Effector memory CD4-positive, alpha-beta T cell (primary cell): Measurements from ENCODE around the gene ZFP82.

Experiments used
- DNase-seq, 3 donors: peaks; one replicate each; pipeline ENCODE4 v3.0.0-alpha.2; 2020
- H3K27ac ChIP-seq: 2 replicates; pipeline ENCODE4 v1.7.0; 2013; ENCODE audit warnings: mild to moderate bottlenecking, low read length, moderate library complexity; ENCODE audit not compliant: insufficient read depth, poor library complexity, severe bottlenecking
- H3K27me3 ChIP-seq: replicated peaks from 2 replicates; pipeline ENCODE4 v1.7.0; 2013; ENCODE audit warnings: mild to moderate bottlenecking, low read length; ENCODE audit not compliant: insufficient read depth, control insufficient read depth, poor library complexity, severe bottlenecking
- H3K36me3 ChIP-seq: 2 replicates; pipeline ENCODE4 v1.7.0; 2013; ENCODE audit warnings: mild to moderate bottlenecking, low read length, moderate library complexity; ENCODE audit not compliant: control insufficient read depth, insufficient read depth
- H3K4me1 ChIP-seq: 2 replicates; pipeline ENCODE4 v1.7.0; 2013; ENCODE audit warnings: low read length, mild to moderate bottlenecking; ENCODE audit not compliant: control insufficient read depth, insufficient read depth, poor library complexity, severe bottlenecking
- H3K4me3 ChIP-seq: 2 replicates; pipeline ENCODE4 v1.7.0; 2013; ENCODE audit warnings: low read length, low read depth, mild to moderate bottlenecking; ENCODE audit not compliant: insufficient read depth, poor library complexity, severe bottlenecking
- H3K9me3 ChIP-seq: 2 replicates; pipeline ENCODE4 v1.7.0; 2013; ENCODE audit warnings: mild to moderate bottlenecking, low read length, moderate library complexity; ENCODE audit not compliant: control insufficient read depth
- total RNA-seq, 3 donors: gene quantifications; one replicate each; lab custom pipeline; 2026; lab: John Stamatoyannopoulos, UW

Gene ZFP82
- 3.1 to 8.7 (median 3.2) reads per million in 3 donors for total RNA-seq

- Histone ChIP-seq H3K4me3 (peak within 1 kb of the TSS; percentile 75), H3K27me3 (no peaks in the 10 kb centered on the region), H3K4me1 (peaks cover 9% of the 10 kb centered on the region), H3K27ac (peak within 1 kb of the TSS; percentile 67), H3K9me3 (peaks cover 4% of the 10 kb centered on the region), H3K36me3 (no peaks in the 10 kb centered on the region)
- DNase-seq: peak; percentile 21 to 58 (median 43)
Observed at GRCh38 chr19:36418287-36419001, at the start of gene ZFP82. TSS of gene ZFP82 (minus strand) at chr19:36418644. CDS start at chr19:36409789, 8,855 bp downstream.

DNA sequence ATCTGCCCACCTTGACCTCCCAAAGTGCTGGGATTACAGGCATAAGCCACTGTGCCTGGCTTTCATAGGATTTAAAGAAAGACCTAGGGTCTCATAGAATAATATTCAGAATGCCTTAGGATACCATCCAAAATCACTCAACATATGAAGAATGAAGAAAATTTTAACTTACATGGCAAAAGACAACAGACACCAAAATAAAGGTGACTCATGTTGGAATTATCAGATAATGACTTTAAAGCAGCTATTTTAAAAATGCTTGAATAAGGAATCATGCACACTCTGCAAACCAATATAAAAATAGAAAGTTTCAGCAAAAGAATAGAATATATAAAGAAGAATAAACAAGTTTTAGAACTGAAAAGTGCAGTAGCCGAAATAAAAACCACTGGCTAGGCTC lies 41.6 kb upstream of the ZFP82 start:
- H3K4me3 ChIP-seq: no peak overlapping the region
- no peaks in the 10 kb centered on the region for H3K27me3 ChIP-seq
- H3K4me1 ChIP-seq: no peaks in the 10 kb centered on the region
- H3K36me3 ChIP-seq: peaks cover 7% of the 10 kb centered on the region
- peaks cover 3% of the 10 kb centered on the region for H3K9me3 ChIP-seq
- no peak for DNase-seq
- no peak overlapping the region for H3K27ac ChIP-seq

DNA sequence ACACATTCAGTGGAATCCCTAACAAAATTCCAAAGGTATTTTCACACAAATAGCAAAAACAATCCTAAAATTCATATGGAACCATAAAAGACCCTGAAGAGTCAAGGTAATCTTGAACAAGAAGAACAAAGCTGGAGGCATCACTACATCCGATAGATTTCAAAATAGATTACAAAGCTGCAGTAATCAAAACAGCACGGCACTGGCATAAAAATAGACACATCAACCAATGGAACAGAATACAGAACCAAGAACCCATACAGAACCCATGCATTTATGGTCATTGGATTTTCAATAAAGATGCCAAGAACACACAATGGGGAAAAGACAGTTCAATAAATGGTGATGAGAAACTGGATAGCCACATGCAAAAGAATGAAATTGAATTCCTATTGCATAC lies 38.4 kb upstream of the ZFP82 start:
- Histone ChIP-seq H3K36me3 (peaks cover 22% of the 10 kb centered on the region), H3K27me3 (no peaks in the 10 kb centered on the region), H3K4me3 (no peak overlapping the region), H3K9me3 (peaks cover 14% of the 10 kb centered on the region), H3K27ac (no peak overlapping the region), H3K4me1 (no peaks in the 10 kb centered on the region)
- no peak for DNase-seq

DNA sequence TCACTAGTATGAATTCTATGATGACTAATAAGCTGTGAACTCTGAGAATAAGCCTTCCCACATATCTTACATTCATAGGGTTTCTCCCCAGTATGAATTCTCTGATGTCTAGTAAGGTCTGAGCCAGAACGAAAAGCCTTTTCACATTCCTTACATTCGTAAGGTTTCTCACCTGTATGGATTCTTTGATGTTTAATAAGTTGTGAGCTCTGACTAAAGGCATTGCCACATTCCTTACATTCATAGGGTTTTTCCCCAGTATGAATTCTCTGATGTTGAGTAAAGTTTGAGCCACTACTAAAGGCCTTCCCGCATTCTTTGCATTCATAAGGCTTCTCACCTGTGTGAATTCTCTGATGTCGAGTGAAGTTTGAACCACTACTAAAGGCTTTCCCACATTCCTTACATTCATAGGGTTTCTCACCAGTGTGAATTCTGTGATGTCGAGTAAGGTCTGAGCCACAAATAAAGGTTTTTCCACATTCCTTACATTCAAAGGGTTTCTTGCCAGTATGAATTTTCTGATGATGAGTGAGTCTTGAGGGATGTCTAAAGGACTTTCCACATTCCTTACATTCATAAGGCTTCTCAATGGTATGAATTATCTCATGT lies 30.7 kb upstream of the ZFP82 start:
- H3K27me3 ChIP-seq: no peaks in the 10 kb centered on the region
- peaks cover 50% of the 10 kb centered on the region for H3K9me3 ChIP-seq
- no peaks in the 10 kb centered on the region for H3K4me1 ChIP-seq
- H3K36me3 ChIP-seq: peaks cover 38% of the 10 kb centered on the region
- no peak overlapping the region for H3K4me3 ChIP-seq
- DNase-seq: no peak
- no peak overlapping the region for H3K27ac ChIP-seq

DNA sequence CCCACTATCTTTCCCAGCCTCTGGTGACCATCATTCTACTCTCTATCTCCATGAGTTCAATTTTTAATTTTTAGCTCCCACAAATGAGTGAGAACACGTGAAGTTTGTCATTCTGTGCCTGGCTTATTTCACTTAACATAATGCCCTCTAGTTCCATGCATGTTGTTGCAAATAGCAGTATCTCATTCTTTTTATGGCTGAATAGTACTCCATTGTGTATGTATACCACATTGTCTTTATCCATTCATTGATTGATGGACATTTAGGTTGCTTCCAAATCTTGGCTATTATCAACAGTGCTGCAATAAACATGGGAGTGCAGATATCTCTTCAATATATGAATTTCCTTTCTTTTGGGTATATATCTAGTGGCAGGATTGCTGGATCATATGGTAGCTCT lies 22.9 kb upstream of the ZFP82 start:
- no peaks in the 10 kb centered on the region for H3K27me3 ChIP-seq
- H3K36me3 ChIP-seq: no peaks in the 10 kb centered on the region
- no peak for DNase-seq
- H3K4me1 ChIP-seq: no peaks in the 10 kb centered on the region
- peaks cover 27% of the 10 kb centered on the region for H3K9me3 ChIP-seq
- H3K4me3 ChIP-seq: no peak overlapping the region
- H3K27ac ChIP-seq: no peak overlapping the region

GRCh38 chr19:36436531-36436930 lies 18.1 kb upstream of the ZFP82 start:
- H3K36me3 ChIP-seq: no peaks in the 10 kb centered on the region
- DNase-seq: no peak
- no peak overlapping the region for H3K4me3 ChIP-seq
- no peaks in the 10 kb centered on the region for H3K27me3 ChIP-seq
- H3K4me1 ChIP-seq: no peaks in the 10 kb centered on the region
- no peak overlapping the region for H3K27ac ChIP-seq
- peaks cover 3% of the 10 kb centered on the region for H3K9me3 ChIP-seq

DNA sequence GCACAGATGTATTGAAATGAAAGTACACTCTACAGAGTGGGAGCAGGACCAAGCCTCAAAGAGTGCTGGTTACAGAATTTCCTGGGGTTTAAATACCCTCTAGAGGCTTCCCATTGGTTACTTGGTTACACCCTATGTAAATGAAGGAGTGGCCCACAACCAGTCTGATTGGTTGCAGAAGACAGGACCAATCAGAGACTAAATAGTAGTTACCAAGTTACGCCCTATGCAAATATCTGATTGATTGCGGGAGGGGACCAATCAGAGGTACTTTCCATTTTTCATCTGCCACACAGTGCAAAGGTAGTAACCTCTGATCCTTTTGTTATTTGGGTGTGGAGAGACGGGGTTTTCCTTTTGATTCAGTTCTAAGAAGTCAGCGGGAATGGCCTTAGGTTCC lies 5.5 kb upstream of the ZFP82 start:
- H3K9me3 ChIP-seq: peaks cover 4% of the 10 kb centered on the region

DNA sequence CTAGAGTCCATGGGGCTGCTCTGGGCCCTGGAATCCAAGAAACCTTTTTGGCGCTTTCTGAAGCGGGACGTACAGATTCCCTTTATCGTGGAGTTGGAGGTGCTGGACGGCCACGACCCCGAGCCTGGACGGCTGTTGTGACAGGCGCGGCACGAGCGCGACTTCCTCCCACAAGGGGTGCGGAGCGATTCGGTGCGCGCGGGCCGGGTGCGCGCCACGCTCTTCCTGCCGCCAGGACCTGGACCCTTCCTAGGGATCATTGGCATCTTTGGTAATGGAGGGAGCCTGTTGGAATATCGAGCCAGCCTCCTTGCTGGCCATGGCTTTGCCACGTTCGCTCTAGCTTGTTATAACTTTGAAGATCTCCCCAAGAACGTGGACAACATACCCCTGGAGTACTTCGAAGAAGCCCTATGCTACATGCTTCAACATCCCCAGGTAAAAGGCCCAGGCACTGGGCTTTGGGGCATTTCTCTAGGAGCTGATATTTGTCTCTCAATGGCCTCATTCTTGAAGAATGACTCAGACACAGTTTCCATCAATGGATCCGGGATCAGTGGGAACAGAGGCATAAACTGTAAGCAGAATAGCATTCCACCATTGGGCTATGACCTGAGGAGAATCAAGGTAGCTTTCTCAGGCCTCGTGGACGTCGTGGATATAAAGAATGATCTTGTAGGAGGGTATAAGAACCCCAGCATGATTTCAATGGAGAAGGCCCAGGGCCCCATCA lies 3.5 kb upstream of the ZFP82 start:
- Histone ChIP-seq H3K4me3 (peak overlapping the region; percentile 4), H3K4me1 (peaks cover 9% of the 10 kb centered on the region)

More for the DNA sequence above, 5.5 kb upstream of the ZFP82 start:
- Histone ChIP-seq H3K4me3 (no peak overlapping the region), H3K36me3 (no peaks in the 10 kb centered on the region), H3K27me3 (no peaks in the 10 kb centered on the region), H3K4me1 (peaks cover 4% of the 10 kb centered on the region), H3K27ac (no peak overlapping the region)
- DNase-seq: no peak

GRCh38 chr19:36420961-36421748 lies 2.7 kb upstream of the ZFP82 start:
- DNase-seq: no peak
- Histone ChIP-seq H3K4me1 (peaks cover 9% of the 10 kb centered on the region), H3K27ac (no peak overlapping the region), H3K27me3 (no peaks in the 10 kb centered on the region), H3K4me3 (peak overlapping the region; percentile 4), H3K36me3 (no peaks in the 10 kb centered on the region), H3K9me3 (peaks cover 4% of the 10 kb centered on the region)

More for the DNA sequence above, 3.5 kb upstream of the ZFP82 start:
- no peak for DNase-seq
- H3K27ac ChIP-seq: no peak overlapping the region
- no peaks in the 10 kb centered on the region for H3K36me3 ChIP-seq
- peaks cover 4% of the 10 kb centered on the region for H3K9me3 ChIP-seq
- no peaks in the 10 kb centered on the region for H3K27me3 ChIP-seq
